Cortex of kidney (tissue), 1 donor: ENCODE results near the gene ASB16.
"Not testable (repeated sequence)": the region's sequence is repeated elsewhere in the genome, so short reads cannot be mapped to it uniquely, and the experiment has no call there.

Source experiments
- DNase-seq: peaks from one replicate; lab custom pipeline; 2025; lab: John Stamatoyannopoulos, UW

ASB16 gene, protein sequence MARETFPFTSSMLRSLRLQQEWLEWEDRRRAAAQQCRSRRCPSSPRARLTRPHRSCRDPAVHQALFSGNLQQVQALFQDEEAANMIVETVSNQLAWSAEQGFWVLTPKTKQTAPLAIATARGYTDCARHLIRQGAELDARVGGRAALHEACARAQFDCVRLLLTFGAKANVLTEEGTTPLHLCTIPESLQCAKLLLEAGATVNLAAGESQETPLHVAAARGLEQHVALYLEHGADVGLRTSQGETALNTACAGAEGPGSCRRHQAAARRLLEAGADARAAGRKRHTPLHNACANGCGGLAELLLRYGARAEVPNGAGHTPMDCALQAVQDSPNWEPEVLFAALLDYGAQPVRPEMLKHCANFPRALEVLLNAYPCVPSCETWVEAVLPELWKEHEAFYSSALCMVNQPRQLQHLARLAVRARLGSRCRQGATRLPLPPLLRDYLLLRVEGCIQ

GRCh38 chr17:44170499-44171201 lies at the start of gene ASB16:
Gene ASB16 (plus strand): TSS chr17:44170704. CDS start chr17:44170790, 86 bp downstream.
- no peak for DNase-seq

GRCh38 chr17:44120851-44121605 lies 49.5 kb upstream of the ASB16 start:
- no peak for DNase-seq

GRCh38 chr17:44121997-44122815 lies 48.3 kb upstream of the ASB16 start:
- no peak for DNase-seq

GRCh38 chr17:44122816-44123355 lies 47.6 kb upstream of the ASB16 start:
- DNase-seq: no peak

GRCh38 chr17:44123356-44124117 lies 47.0 kb upstream of the ASB16 start, which contains the start of gene HDAC5:
Gene HDAC5 (minus strand): TSS chr17:44123641. CDS start chr17:44117515, 6,126 bp downstream.
- DNase-seq: peak; percentile 37

- no peak for DNase-seq
Measured at GRCh38 chr17:44124118-44124438, 46.4 kb upstream of the ASB16 start.

GRCh38 chr17:44128383-44128782 lies 42.1 kb upstream of the ASB16 start:
- DNase-seq: no peak

- no peak for DNase-seq
Measured at GRCh38 chr17:44130693-44131349, 39.7 kb upstream of the ASB16 start.

DNA sequence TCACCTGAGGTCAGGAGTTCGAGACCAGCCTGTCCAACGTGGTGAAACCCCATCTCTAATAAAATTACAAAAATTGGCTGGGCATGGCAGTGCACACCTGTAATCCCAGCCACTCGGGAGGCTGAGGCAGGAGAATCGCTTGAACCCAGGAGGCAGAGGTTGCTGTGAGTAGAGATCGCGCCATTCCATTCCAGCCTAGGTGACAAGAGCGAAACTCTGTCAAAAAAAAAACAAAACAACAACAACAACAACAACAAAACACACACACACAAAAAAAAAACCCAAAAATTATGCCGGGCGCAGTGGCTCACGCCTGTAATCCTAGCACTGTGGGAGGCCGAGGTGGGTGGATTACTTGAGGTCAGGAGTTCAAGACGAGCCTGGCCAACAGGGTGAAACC lies 39.1 kb upstream of the ASB16 start:
- not testable (repeated sequence) for DNase-seq

DNA sequence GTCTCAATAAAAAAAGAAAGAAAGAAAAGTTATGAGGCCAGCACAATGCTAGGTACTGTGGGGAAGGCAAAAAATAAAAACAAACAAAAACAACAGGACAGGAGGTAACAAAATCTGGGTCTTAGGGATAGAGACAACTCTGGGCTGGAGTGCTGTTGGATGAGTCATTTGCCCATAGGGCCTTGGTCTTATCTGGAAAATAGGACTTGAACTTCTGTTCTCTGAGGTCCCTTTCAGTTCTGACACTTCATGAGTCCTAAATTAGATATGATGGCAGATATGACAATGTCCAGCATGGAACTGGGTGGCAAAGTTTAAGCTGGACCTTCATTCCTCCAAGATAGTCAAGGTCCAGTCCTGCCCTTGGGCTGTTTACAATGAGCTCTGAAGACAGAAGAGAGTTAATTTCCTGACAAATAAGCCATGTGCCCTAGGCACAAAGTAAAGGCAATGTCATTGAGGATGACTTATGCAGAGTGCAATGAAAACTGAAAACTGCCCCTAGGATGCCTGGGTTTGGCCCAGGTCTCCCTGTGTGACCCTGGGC lies 38.2 kb upstream of the ASB16 start:
- DNase-seq: no peak

GRCh38 chr17:44133918-44134476 lies 36.5 kb upstream of the ASB16 start:
- no peak for DNase-seq

DNA sequence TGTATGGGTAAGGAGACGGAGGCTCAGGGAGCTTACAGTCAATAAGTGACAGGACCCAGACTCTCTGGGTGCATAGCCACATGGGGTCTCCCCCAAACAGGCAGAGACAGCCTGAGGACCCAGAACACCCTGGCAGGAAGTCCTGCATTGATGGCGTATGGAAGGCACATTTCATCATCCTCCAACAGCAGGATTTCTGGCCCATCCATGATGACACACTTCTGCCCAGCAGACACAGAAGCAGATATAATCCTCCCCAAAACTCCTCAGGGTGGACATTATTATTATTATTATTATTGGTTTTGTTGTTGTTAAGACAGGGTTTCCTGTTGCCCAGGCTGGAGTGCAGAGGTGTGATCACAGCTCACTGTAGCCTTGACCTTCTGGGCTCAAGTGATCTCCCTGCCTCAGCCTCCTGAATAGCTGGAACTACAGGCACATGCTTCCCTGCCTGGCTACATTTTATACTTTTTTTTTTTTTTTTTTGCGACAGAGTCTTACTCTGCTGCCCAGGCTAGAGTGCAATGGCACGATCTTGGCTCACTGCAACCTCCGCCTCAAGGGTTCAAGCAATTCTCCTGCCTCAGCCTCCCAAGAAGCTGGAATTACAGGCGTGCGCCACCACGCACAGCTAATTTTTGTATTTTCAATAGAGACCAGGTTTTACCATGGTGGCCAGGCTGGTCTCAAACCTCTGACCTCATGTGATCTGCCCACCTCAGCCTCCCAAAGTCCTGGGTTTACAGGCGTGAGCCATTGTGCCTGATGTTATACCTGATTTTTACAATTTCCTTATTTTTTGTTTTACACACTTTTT lies 35.5 kb upstream of the ASB16 start:
- no peak for DNase-seq

GRCh38 chr17:44137891-44138709 lies 32.4 kb upstream of the ASB16 start:
- no peak for DNase-seq

GRCh38 chr17:44143921-44144320 lies 26.6 kb upstream of the ASB16 start:
- not testable (repeated sequence) for DNase-seq

DNA sequence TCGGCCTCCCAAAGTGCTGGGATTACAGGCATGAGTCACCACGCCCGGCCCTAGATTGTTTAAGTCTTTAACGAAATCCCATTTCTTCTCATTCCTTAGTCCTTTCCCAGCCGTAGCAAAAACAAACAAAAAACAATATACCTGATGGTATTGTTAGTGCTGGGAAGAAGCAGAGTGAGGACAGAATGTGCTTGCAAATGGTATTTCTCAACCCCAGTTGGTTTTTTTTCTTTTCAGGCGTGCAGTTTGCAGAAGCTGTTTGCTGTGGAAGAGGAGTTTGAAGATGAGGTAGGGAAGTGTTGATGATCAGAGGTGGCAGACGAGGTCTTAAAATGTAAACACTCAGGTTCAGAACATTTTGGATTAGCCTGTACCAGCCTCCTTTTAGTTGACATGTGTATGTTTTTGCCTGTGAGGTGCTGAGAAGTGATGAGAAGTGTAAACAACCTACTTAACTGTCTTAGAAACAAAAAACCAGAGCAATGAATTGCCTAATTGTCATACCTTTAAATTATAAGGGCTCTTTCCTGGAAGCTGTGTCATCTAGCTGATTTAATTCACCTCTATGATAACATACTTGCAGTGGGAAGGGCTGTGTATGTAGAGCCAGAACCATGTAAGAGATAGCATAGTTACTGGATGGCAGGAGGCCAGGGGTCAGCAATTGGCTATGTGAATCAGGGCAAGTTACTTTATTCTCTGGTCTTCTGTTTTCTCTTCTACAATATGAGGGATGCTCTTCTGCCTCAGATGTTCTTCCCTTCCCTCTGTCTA lies 25.4 kb upstream of the ASB16 start:
- DNase-seq: no peak

DNA sequence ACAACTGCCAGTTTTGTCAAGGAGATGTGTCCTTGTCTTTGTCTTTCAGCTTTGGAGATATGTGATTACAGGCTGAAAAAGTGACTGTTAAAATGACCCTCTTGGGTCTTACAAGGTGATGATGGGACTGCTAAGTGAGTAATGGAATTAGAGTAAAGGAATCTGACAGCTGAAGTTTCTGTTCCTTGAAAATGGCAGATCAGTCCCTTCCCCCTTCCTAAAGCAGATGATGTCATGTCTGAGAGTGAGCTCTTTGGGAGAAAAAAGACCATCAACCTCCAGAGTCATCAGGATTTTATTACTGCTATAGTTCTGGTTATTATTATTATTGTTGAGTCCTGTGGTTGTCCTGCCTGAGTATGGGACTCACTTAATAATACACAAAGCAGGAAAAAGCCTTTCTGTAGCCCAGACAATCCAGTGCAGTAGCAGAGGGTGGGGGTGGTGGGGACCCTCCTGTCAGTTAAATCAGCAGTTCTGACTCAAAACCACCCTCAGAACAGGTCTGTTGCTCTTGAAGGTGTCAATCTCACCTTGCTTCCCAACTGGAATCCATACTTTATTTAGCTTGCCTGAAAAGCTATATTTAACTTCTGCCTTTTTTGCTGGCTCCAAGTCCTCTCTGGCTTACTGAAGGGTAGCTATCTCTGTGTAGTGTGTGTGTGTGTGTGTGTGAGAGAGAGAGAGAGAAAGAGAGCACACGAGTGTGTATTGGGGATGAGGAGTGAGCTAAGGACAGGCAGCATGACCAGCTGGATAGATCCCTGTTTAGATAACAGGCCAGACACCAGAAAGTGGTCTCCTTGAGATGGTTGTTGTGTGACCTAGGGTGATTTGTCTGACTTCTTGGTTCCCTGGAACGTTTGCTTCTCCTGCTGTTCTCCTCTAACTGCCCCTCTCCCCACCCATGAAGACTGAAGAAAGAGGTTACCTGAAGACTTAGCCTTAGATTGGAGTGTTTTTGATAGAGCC lies 23.8 kb upstream of the ASB16 start:
- no peak for DNase-seq
